BE2C (cell line): ENCODE results near the gene INSC. TPM values are rescaled to one million over a fixed set of nuclear protein-coding genes. Genes with fewer than 3 reads are reported as not detected.
"Not testable (repeated sequence)": the region's sequence is repeated elsewhere in the genome, so short reads cannot be mapped to it uniquely, and the experiment has no call there.

Experiments used
- DNase-seq: peaks from one replicate; pipeline ENCODE4 v3.0.0-alpha.2; 2020
- H3K27me3 ChIP-seq: fragments of 250-450 bp; sonication (Bioruptor Pico); 2 replicates; pipeline ENCODE4 v1.5.1; 2020; ENCODE audit warnings: mild to moderate bottlenecking
- H3K36me3 ChIP-seq: fragments of 250-450 bp; sonication (Bioruptor Pico); 2 replicates; pipeline ENCODE4 v1.5.1; 2020; ENCODE audit warnings: mild to moderate bottlenecking
- H3K4me1 ChIP-seq: fragments of 250-450 bp; sonication (Bioruptor Pico); 2 replicates; pipeline ENCODE4 v1.5.1; 2020
- H3K4me3 ChIP-seq: 2 replicates; pipeline ENCODE4 v1.5.1; 2011; ENCODE audit warnings: low read depth, low read length
- H3K9me3 ChIP-seq: fragments of 250-450 bp; sonication (Bioruptor Pico); 2 replicates; pipeline ENCODE4 v1.5.1; 2020
- CTCF ChIP-seq: IDR thresholded peaks from 2 replicates; pipeline ENCODE4 v1.5.1; 2012; ENCODE audit warnings: mild to moderate bottlenecking, low read depth, low read length
- polyA plus RNA-seq: library from polyadenylated mRNA; unstranded; fragments of >200 nt; gene quantifications from one replicate; pipeline ENCODE4 v1.2.1, GENCODE V29; 2012; ENCODE audit warnings: low read depth, missing spikeins; ENCODE audit not compliant: insufficient read length, insufficient read depth

The INSC gene
- polyA plus RNA-seq: not detected

DNA sequence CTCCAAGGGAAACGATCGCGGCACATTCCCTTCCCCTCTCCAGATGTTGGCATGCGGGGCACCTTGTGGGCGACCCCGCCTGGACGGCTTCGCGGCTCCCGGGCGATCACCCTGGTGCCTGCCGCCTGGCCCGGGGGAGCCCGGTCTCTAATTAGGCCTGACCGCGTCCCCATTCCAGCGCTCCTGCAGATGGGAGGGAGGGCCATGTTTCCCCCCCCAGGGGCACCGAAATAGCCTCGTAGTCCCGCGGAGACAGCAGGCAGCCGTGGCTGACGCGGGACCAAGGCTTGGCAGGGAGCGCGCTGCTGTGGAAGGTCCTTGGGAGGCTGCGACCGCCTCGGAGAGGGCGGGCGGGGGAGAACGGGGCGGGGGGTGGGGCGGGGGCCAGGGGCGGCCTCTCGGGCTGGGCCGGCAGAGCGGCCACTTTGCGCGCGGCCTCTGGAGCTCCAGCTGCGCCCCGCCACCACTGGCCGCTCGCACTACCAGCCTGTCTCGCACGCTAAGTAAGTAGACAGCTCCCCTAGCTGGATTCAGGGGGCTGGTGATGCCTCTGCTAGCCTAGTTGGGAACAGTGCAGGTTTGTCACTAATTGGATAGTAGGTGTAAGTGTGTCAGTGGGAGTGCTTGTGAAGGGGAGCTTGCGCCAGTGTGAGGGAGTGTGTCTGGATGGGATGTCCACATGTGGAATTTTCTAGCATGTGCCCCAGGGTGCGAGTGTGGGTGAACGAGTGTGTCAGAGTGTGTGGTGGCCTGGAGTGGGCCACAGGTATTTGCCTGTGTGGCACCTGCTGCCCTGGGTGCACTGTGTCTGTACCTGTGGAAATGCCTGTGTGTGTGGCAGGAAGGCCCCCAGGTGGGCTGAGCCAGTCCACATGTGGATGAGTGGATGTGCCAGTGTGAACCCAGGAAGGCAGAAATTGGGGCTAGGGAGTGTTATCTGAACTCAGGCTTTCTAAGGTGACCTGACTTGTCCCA is at the start of gene INSC:
Gene INSC (plus strand): TSS at position 423 of the 975 bp plus-strand sequence. CDS start 34,252 bp downstream, outside the sequence.
- TF ChIP-seq CTCF: no peak
- H3K9me3 ChIP-seq: no peaks in the 10 kb centered on the region
- no peak for DNase-seq
- no peaks in the 10 kb centered on the region for H3K36me3 ChIP-seq
- H3K4me3 ChIP-seq: no peak within 1 kb of the TSS
- H3K4me1 ChIP-seq: no peaks in the 10 kb centered on the region
- peaks cover 3% of the 10 kb centered on the region; the same call in 1 of the 2 replicates for H3K27me3 ChIP-seq

DNA sequence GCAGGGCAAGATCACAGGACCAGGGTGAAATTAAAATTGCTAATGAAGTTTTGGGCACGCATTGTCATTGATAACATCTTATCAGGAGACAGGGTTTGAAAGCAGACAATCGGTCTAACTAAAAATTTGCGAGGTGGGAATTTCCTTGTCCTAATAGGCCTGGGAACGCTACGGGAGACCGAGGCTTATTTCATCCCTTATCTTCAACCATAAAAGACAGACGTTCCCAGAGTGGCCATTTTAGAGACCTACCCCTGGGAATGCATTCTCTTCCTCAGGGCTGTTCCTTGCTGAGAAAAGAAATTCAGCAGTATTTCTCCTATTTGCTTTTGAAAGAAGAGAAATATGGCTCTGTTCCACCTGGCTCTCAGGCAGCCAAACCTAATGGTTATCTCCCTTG is 45.0 kb upstream of the INSC start:
- not testable (repeated sequence) for DNase-seq, H3K4me3 ChIP-seq, H3K36me3 ChIP-seq, H3K9me3 ChIP-seq, H3K4me1 ChIP-seq
- H3K27me3 ChIP-seq: peaks cover 17% of the 10 kb centered on the region

GRCh38 chr11:15071556-15072255 is 43.0 kb upstream of the INSC start:
- no peak for DNase-seq
- H3K27me3 ChIP-seq: peaks cover 17% of the 10 kb centered on the region
- TF ChIP-seq CTCF: no peak
- H3K9me3 ChIP-seq: no peaks in the 10 kb centered on the region
- no peaks in the 10 kb centered on the region for H3K4me1 ChIP-seq
- H3K4me3 ChIP-seq: no peak overlapping the region
- H3K36me3 ChIP-seq: no peaks in the 10 kb centered on the region

- Histone ChIP-seq H3K36me3 (no peaks in the 10 kb centered on the region), H3K27me3 (peaks cover 17% of the 10 kb centered on the region), H3K4me3 (no peak overlapping the region), H3K4me1 (no peaks in the 10 kb centered on the region), H3K9me3 (no peaks in the 10 kb centered on the region)
- DNase-seq: no peak
- no peak for TF ChIP-seq CTCF
Measured at GRCh38 chr11:15072551-15073143, 42.1 kb upstream of the INSC start.

GRCh38 chr11:15073361-15074205 is 41.1 kb upstream of the INSC start, which contains the start of gene CALCB:
Gene CALCB (plus strand): TSS chr11:15073593. CDS start chr11:15074719, 1,126 bp downstream.
- Histone ChIP-seq H3K4me1 (no peaks in the 10 kb centered on the region), H3K4me3 (peak within 1 kb of the TSS; percentile 49), H3K27me3 (peaks cover 17% of the 10 kb centered on the region), H3K9me3 (no peaks in the 10 kb centered on the region), H3K36me3 (no peaks in the 10 kb centered on the region)
- DNase-seq: peak; percentile 19
- no peak for TF ChIP-seq CTCF
